IMR-90 (cell line): ENCODE data around the gene PTPN4. TPM values are rescaled to one million over a fixed set of nuclear protein-coding genes. Genes with fewer than 3 reads are reported as not detected.

ENCODE experiments used
- ATAC-seq: fragments of 200-7000 bp; cut with Tn5 transposase; 2 replicates; pipeline ENCODE4 v1.9.1; 2020; ENCODE audit warnings: low read depth, mild to moderate bottlenecking, moderate library complexity
- BruUV-seq: library from RNA; stranded (reverse); fragments of 400-500 nt; replicated peaks from 2 replicates; lab custom pipeline; 2021; lab: Mats Ljungman, UMichigan
- CTCF ChIA-PET: fragments of 300-600 bp; formaldehyde crosslinking; extraction: SDS; loops from one replicate; lab custom pipeline; 2021; ENCODE audit warnings: antibody characterized with exemption; lab: Yijun Ruan, JAX
- POLR2A ChIA-PET: fragments of 300-600 bp; sonication (Branson Sonifier 250); formaldehyde crosslinking; loops from one replicate; lab custom pipeline; 2022; ENCODE audit warnings: antibody characterized with exemption; ENCODE audit not compliant: unreplicated experiment; lab: Charles Lee
- DNase-seq: peaks from one replicate; pipeline ENCODE4 v3.0.0; 2013
- H2AFZ ChIP-seq: replicated peaks from 2 replicates; pipeline ENCODE3; 2013; ENCODE audit warnings: low read length, mild to moderate bottlenecking; ENCODE audit not compliant: poor library complexity
- H2AK5ac ChIP-seq: 2 replicates; pipeline ENCODE4 v1.6.1; 2013; ENCODE audit warnings: low read depth, low read length, inconsistent platforms
- H2AK9ac ChIP-seq: replicated peaks from 2 replicates; pipeline ENCODE3; 2013; ENCODE audit warnings: mild to moderate bottlenecking, low read depth, low read length, moderate library complexity; ENCODE audit not compliant: poor library complexity
- H2BK120ac ChIP-seq: 2 replicates; pipeline ENCODE4 v1.6.1; 2013; ENCODE audit warnings: low read depth, low read length, inconsistent platforms
- H2BK15ac ChIP-seq: 3 replicates; pipeline ENCODE4 v1.6.1; 2013; ENCODE audit warnings: low read depth, low read length, inconsistent platforms
- H2BK20ac ChIP-seq: 2 replicates; pipeline ENCODE4 v1.6.1; 2013; ENCODE audit warnings: low read depth, mild to moderate bottlenecking, inconsistent platforms, low read length, moderate library complexity
- H2BK5ac ChIP-seq: 2 replicates; pipeline ENCODE4 v1.6.1; 2013; ENCODE audit warnings: mild to moderate bottlenecking, low read depth, low read length, inconsistent platforms; ENCODE audit not compliant: poor library complexity, severe bottlenecking
- H3K14ac ChIP-seq: replicated peaks from 2 replicates; pipeline ENCODE4 v1.6.1; 2013; ENCODE audit warnings: low read depth, low read length, inconsistent platforms
- H3K18ac ChIP-seq: 2 replicates; pipeline ENCODE4 v1.6.1; 2013; ENCODE audit warnings: low read depth, low read length, control low read depth
- H3K23ac ChIP-seq: 2 replicates; pipeline ENCODE4 v1.6.1; 2013; ENCODE audit warnings: low read depth, low read length, inconsistent platforms
- H3K27ac ChIP-seq: 2 replicates; pipeline ENCODE4 v1.5.1; 2013; ENCODE audit warnings: mild to moderate bottlenecking, control low read depth, low read length; ENCODE audit not compliant: insufficient read depth
- H3K27me3 ChIP-seq: 2 replicates; pipeline ENCODE4 v1.6.1; 2013; ENCODE audit warnings: low read length; ENCODE audit not compliant: control insufficient read depth, insufficient read depth
- H3K36me3 ChIP-seq: 2 replicates; pipeline ENCODE4 v1.6.1; 2013; ENCODE audit warnings: low read length, mixed read lengths; ENCODE audit not compliant: control insufficient read depth, insufficient read depth
- H3K4ac ChIP-seq: 2 replicates; pipeline ENCODE4 v1.6.1; 2013; ENCODE audit warnings: low read depth, low read length, inconsistent platforms
- H3K4me1 ChIP-seq: 2 replicates; pipeline ENCODE4 v1.6.1; 2013; ENCODE audit warnings: low read length, mixed read lengths; ENCODE audit not compliant: control insufficient read depth, insufficient read depth
- H3K4me2 ChIP-seq: 2 replicates; pipeline ENCODE4 v1.6.1; 2013; ENCODE audit warnings: low read depth, mild to moderate bottlenecking, control low read depth, low read length, moderate library complexity
- H3K4me3 ChIP-seq: 2 replicates; pipeline ENCODE4 v1.5.1; 2013; ENCODE audit warnings: low read depth, mild to moderate bottlenecking, control low read depth, low read length, moderate library complexity; ENCODE audit not compliant: insufficient read depth
- H3K56ac ChIP-seq: 2 replicates; pipeline ENCODE4 v1.6.1; 2013; ENCODE audit warnings: low read length, inconsistent platforms; ENCODE audit not compliant: insufficient read depth; ENCODE audit errors: extremely low read depth
- H3K79me1 ChIP-seq, 2 experiments: 2 replicates each; pipeline ENCODE4 v1.6.1; 2013; ENCODE audit warnings: low read length in 2 of 2, inconsistent platforms in 1 of 2, low read depth in 1 of 2
- H3K9ac ChIP-seq: 2 replicates; pipeline ENCODE4 v1.6.1; 2013; ENCODE audit warnings: low read depth, low read length, control low read depth
- H3K9me1 ChIP-seq: 2 replicates; pipeline ENCODE4 v1.6.1; 2013; ENCODE audit warnings: low read length, inconsistent platforms; ENCODE audit not compliant: insufficient read depth
- H3K9me3 ChIP-seq: 2 replicates; pipeline ENCODE4 v1.6.1; 2013; ENCODE audit warnings: low read length; ENCODE audit not compliant: control insufficient read depth, insufficient read depth
- H4K20me1 ChIP-seq: 2 replicates; pipeline ENCODE4 v1.6.1; 2013; ENCODE audit warnings: low read length, inconsistent platforms; ENCODE audit not compliant: insufficient read depth
- H4K5ac ChIP-seq: 2 replicates; pipeline ENCODE4 v1.6.1; 2013; ENCODE audit warnings: mild to moderate bottlenecking, low read depth, low read length, control low read depth
- H4K8ac ChIP-seq, 2 experiments: 2 replicates each; pipeline ENCODE4 v1.6.1; 2013; ENCODE audit warnings: low read depth in 2 of 2, low read length in 2 of 2, control low read depth in 1 of 2, inconsistent platforms in 1 of 2
- H4K91ac ChIP-seq: 2 replicates; pipeline ENCODE4 v1.6.1; 2013; ENCODE audit warnings: low read depth, low read length, inconsistent platforms; ENCODE audit not compliant: insufficient read depth
- BHLHE40 ChIP-seq: fragments of 150-350 bp; IDR thresholded peaks from 2 replicates; pipeline ENCODE4 v1.6.1; 2016; ENCODE audit warnings: mild to moderate bottlenecking, low read depth, low read length
- CHD1 ChIP-seq: IDR thresholded peaks from 2 replicates; pipeline ENCODE4 v1.6.1; 2012; ENCODE audit warnings: low read depth, low read length, improper control_type of control experiment
- FOS ChIP-seq: fragments of 150-350 bp; IDR thresholded peaks from 2 replicates; pipeline ENCODE4 v1.6.1; 2016; ENCODE audit warnings: low read depth, low read length
- MXI1 ChIP-seq: IDR thresholded peaks from 2 replicates; pipeline ENCODE4 v1.6.1; 2012; ENCODE audit warnings: low read depth, mild to moderate bottlenecking, low read length, moderate library complexity, borderline replicate concordance
- NFE2L2 ChIP-seq: fragments of 150-350 bp; IDR thresholded peaks from 2 replicates; pipeline ENCODE4 v1.6.1; 2016; ENCODE audit warnings: low read depth, mild to moderate bottlenecking, low read length
- POLR2A ChIP-seq: IDR thresholded peaks from 2 replicates; pipeline ENCODE4 v1.6.1; 2012; ENCODE audit warnings: mild to moderate bottlenecking, low read depth, low read length
- RAD21 ChIP-seq: IDR thresholded peaks from 2 replicates; pipeline ENCODE4 v1.6.1; 2012; ENCODE audit warnings: low read length, improper control_type of control experiment
- RFX5 ChIP-seq: IDR thresholded peaks from 2 replicates; pipeline ENCODE4 v1.8.0; 2012; ENCODE audit warnings: low read depth, mild to moderate bottlenecking, low read length, moderate library complexity
- SMC3 ChIP-seq: fragments of 150-350 bp; IDR thresholded peaks from 2 replicates; pipeline ENCODE4 v1.6.1; 2016; ENCODE audit warnings: low read depth, mild to moderate bottlenecking, antibody characterized with exemption, low read length, moderate library complexity
- WGBS, 2 experiments: methylation state at CpG; one replicate each; pipeline versions ENCODE4 v1.1.5 to v1.1.7; 2013; ENCODE audit warnings: missing lambda C conversion rate in 2 of 2; ENCODE audit not compliant: insufficient read length in 1 of 2; ENCODE audit errors: extremely low coverage in 2 of 2; 5-methylcytosine and 5-hydroxymethylcytosine counted together
- dilution Hi-C: fragments of 300-500 bp; cut with HindIII; formaldehyde crosslinking; loops from one replicate; pipeline ENCODE4 v1.14.3; 2018; ENCODE audit warnings: low sequenced_read_pairs; ENCODE audit not compliant: unreplicated experiment
- in situ Hi-C: fragments of 300-500 bp; cut with MboI; formaldehyde crosslinking; loops from 3 replicates; pipeline ENCODE4 v1.14.3; 2019; ENCODE audit warnings: low sequenced_read_pairs, inconsistent platforms, mixed read lengths
- intact Hi-C: fragments of 100-400 bp; cut with micrococcal nuclease; formaldehyde crosslinking; loops from 2 replicates; pipeline ENCODE4 v1.10.0; 2022
- polyA plus RNA-seq, 3 experiments: library from polyadenylated mRNA; depleted of rRNA; stranded (reverse); fragments of >200 nt; gene quantifications; 2 replicates each; pipeline ENCODE4 v1.2.3, GENCODE V29; 2012; ENCODE audit warnings: low replicate concordance in 1 of 3
- total RNA-seq: library from RNA; depleted of rRNA; stranded (reverse); fragments of >200 nt; gene quantifications from 2 replicates; pipeline ENCODE4 v1.2.3, GENCODE V29; 2012
- TF ChIP-seq, protein P1 (sequence below): fragments of 150-350 bp; IDR thresholded peaks from 2 replicates; pipeline ENCODE4 v1.6.1; 2016; ENCODE audit warnings: low read depth, mild to moderate bottlenecking, low read length, moderate library complexity, borderline replicate concordance

PTPN4 gene
- total and polyA plus RNA-seq, 2 of the 4 experiments (the other 2 are of a cell fraction) = 2.9 to 19.2 TPM

DNA sequence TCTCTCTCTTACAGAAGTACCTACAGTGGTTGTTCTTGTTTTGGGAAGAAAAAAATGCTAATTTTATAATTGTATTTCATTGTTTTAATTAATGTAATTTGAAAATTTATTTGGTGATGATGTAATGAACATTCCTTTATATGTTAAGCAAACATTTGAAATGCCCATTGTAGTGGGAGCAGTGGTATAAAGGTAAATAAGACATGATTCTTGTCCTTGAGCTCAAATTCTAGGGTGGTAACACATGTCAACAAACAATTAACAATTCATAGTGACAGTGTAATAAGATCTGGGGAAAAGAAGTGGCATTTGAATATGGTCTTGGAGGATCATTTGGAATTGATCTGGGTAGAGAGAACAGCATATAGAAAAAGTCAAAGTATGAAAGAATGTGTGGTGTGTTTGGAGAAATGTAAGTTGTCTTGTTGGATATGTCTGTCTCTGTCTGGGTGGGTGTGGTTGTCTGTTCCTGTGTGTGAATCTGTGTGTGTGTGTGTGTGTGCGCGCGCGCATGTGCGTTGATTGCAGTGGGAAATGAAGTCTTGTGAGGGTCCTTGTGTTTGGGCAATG lies 5.8 kb downstream of the PTPN4 start:
- no peak overlapping the region for H2BK120ac ChIP-seq
- no peak overlapping the region for H3K18ac ChIP-seq
- WGBS, 2 experiments = no CpG with 5 or more reads among the region's 5 CpGs
- no peak overlapping the region for H3K4me3 ChIP-seq
- H3K23ac ChIP-seq = no peak overlapping the region
- peak overlapping the region; percentile 44 for H2BK5ac ChIP-seq
- TF ChIP-seq CHD1 = no peak
- TF ChIP-seq RFX5 = no peak
- TF ChIP-seq MXI1 = no peak
- no peak for TF ChIP-seq POLR2A
- no peak for TF ChIP-seq BHLHE40
- TF ChIP-seq, protein P1, sequence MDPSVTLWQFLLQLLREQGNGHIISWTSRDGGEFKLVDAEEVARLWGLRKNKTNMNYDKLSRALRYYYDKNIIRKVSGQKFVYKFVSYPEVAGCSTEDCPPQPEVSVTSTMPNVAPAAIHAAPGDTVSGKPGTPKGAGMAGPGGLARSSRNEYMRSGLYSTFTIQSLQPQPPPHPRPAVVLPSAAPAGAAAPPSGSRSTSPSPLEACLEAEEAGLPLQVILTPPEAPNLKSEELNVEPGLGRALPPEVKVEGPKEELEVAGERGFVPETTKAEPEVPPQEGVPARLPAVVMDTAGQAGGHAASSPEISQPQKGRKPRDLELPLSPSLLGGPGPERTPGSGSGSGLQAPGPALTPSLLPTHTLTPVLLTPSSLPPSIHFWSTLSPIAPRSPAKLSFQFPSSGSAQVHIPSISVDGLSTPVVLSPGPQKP = no peak
- TF ChIP-seq SMC3 = no peak
- no peak for TF ChIP-seq RAD21
- TF ChIP-seq NFE2L2 = no peak
- no peak for TF ChIP-seq FOS
- BruUV-seq = no TSS peak
- no peaks in the 10 kb centered on the region for H3K9me1 ChIP-seq
- H4K20me1 ChIP-seq = no peaks in the 10 kb centered on the region
- no peak overlapping the region for H2BK15ac ChIP-seq
- no peak overlapping the region for H3K4me2 ChIP-seq
- no peak overlapping the region for H3K56ac ChIP-seq
- H3K4ac ChIP-seq = no peak overlapping the region
- in situ Hi-C loops = no loop called here
- no peak overlapping the region for H2AK9ac ChIP-seq
- no peaks in the 10 kb centered on the region for H3K36me3 ChIP-seq
- H2AFZ ChIP-seq = no peak overlapping the region
- H2BK20ac ChIP-seq = no peak overlapping the region
- no peak overlapping the region for H3K27ac ChIP-seq
- dilution Hi-C loops = no loop called here
- ChIA-PET POLR2A (no interaction called here), CTCF (no interaction called here)
- no peak overlapping the region for H4K5ac ChIP-seq
- no peak overlapping the region for H4K8ac ChIP-seq
- intact Hi-C loops = no loop called here
- no peaks in the 10 kb centered on the region for H3K9me3 ChIP-seq
- H3K9ac ChIP-seq = no peak overlapping the region
- no peak for ATAC-seq
- H4K91ac ChIP-seq = no peak overlapping the region
- no peak overlapping the region for H3K14ac ChIP-seq
- no peak for DNase-seq
- H3K79me1 ChIP-seq = peaks cover 2 to 16% of the 10 kb centered on the region in 2 experiments; a peak in 3 of 4 replicates
- H3K27me3 ChIP-seq = no peaks in the 10 kb centered on the region
- H3K4me1 ChIP-seq = no peaks in the 10 kb centered on the region
- H2AK5ac ChIP-seq = no peak overlapping the region
